Choroid plexus epithelial cell (primary cell): ENCODE data around the gene BMPER.

Experiments used
- DNase-seq: peaks from one replicate; pipeline ENCODE4 v3.0.0-alpha.2; 2010; ENCODE audit warnings: low read depth
- H3K4me3 ChIP-seq: 2 replicates; pipeline ENCODE4 v1.5.1; 2011; ENCODE audit warnings: low read depth, mild to moderate bottlenecking, control low read depth, low read length, moderate library complexity
- TF ChIP-seq, protein P1 (sequence below): conservative IDR thresholded peaks from 2 replicates; pipeline ENCODE4 v1.5.1; 2011; ENCODE audit warnings: low read depth, mild to moderate bottlenecking, control low read depth, inconsistent platforms, low read length, moderate library complexity

Gene BMPER

GRCh38 chr7:34064519-34065158, 159.3 kb downstream of the BMPER start:
- TF ChIP-seq, protein P1, sequence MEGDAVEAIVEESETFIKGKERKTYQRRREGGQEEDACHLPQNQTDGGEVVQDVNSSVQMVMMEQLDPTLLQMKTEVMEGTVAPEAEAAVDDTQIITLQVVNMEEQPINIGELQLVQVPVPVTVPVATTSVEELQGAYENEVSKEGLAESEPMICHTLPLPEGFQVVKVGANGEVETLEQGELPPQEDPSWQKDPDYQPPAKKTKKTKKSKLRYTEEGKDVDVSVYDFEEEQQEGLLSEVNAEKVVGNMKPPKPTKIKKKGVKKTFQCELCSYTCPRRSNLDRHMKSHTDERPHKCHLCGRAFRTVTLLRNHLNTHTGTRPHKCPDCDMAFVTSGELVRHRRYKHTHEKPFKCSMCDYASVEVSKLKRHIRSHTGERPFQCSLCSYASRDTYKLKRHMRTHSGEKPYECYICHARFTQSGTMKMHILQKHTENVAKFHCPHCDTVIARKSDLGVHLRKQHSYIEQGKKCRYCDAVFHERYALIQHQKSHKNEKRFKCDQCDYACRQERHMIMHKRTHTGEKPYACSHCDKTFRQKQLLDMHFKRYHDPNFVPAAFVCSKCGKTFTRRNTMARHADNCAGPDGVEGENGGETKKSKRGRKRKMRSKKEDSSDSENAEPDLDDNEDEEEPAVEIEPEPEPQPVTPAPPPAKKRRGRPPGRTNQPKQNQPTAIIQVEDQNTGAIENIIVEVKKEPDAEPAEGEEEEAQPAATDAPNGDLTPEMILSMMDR: no peak
- H3K4me3 ChIP-seq: no peak overlapping the region
- DNase-seq: peak; percentile 79

DNA sequence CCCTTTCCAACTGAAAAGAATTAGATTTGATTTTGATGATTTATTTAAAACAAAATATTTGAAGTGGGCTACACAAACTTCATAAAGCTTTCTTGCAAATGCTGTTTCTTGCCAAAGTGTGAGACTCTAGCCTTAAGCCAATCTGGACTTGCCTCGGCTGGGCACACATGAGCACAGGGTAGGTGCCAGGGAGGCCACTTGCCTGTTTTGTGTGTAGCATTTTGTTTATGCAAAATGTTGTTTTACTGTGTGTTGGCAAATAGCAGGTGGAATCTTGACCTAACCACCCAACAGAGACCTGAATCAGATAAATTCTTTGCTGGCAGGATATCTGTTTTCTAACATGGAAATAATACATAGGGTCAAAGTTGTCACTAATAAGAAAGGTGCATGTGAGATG, 161.1 kb downstream of the BMPER start:
- no peak overlapping the region for H3K4me3 ChIP-seq
- TF ChIP-seq, protein P1: no peak
- no peak for DNase-seq

DNA sequence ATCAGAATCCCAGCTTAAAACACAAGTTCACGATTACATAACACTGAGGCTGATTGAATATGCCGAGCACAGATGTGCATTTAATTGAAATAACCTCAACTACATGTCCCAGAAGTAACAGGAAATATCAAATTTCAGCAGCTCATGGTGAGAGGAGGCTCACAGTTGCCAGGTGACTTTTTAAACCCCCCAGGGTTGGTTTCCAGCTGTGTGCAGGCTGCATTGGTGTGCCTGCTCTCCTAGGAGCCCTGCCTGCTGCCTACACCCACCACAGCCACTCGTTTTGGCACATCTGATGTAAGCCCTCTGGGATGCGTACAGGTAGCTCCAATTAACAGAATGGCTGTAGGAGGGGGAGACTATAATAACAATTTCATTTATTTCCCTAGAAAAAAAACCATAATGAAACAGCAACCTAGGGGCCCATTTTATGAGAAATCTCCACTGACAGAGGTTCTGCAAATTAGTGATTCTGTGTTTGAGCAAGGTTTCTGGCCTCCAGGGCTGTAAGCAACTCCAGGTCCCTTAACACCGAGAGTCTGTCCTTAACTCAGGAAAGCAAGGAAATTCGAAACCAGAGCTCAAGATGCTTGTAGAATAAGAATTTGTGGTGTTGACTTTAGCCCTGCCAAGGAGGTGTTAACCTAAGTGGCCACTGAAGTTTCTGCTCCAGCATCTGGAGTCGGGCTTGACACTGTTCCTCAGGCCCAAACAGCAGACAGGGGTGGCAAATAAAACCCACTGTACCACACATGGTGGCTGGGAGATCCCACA, 161.9 kb downstream of the BMPER start:
- TF ChIP-seq, protein P1: no peak
- peak; percentile 77 for DNase-seq
- H3K4me3 ChIP-seq: no peak overlapping the region

- peak; percentile 67 for DNase-seq
- TF ChIP-seq, protein P1: no peak
- no peak overlapping the region for H3K4me3 ChIP-seq
These were observed 164.3 kb downstream of the BMPER start for GRCh38 chr7:34069676-34070075.

DNA sequence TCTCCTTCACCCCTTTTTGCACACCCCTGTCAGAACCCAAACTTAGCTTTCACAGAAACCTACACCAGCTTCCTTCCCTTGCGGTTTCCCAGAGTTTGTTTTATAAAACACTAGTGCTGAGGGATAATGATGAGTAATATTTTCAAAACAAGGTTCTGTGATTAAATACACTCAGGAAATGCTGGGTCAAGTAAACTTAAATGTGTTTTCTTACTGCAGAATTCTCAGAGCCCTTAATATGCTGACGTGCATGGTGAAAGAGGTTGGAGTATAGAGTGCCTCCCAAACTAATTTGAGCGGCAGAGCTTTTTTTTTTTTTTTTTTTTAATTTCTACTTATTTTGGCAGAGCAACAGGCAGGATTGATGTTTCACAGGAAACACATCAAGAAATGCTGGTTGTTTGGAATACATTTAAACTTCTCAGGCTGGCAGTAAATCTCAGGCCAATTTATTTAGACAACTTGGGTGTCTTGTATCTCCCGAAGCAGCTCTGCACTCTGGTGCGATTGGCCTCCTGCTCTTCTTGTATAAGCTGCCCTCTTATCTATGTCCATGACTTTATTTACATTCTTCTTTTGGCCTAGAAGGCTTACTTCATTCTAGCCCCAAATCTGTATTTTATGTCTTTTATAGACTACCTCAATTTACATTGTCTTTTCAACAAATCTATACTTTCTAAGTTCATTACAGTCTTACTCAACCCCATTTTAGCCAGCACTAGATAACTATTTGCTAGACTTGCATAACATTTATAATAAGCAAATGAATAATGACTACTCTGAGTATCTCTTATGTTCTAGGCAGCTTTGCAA, 165.4 kb downstream of the BMPER start:
- peak; percentile 73 for DNase-seq
- H3K4me3 ChIP-seq: no peak overlapping the region
- TF ChIP-seq, protein P1: no peak

- H3K4me3 ChIP-seq: no peak overlapping the region
- DNase-seq: peak; percentile 58
- TF ChIP-seq, protein P1: no peak
These were observed 168.3 kb downstream of the BMPER start for GRCh38 chr7:34073676-34074075.
